OCI-LY7 (cell line): ENCODE data around the gene DCAF11. TPM values are rescaled to one million over a fixed set of nuclear protein-coding genes. Genes with fewer than 3 reads are reported as not detected.

ENCODE experiments used
- BruUV-seq: library from RNA; stranded (reverse); fragments of 400-500 nt; replicated peaks from 2 replicates; lab custom pipeline; 2021; lab: Mats Ljungman, UMichigan
- CTCF ChIA-PET: fragments of 300-600 bp; sonication (Branson Sonifier 250); formaldehyde crosslinking; loops from one replicate; lab custom pipeline; 2022; ENCODE audit warnings: antibody characterized with exemption; ENCODE audit not compliant: unreplicated experiment; lab: Charles Lee
- POLR2A ChIA-PET: fragments of 300-600 bp; sonication (Branson Sonifier 250); formaldehyde crosslinking; loops from one replicate; lab custom pipeline; 2022; ENCODE audit warnings: antibody characterized with exemption; lab: Charles Lee
- DNase-seq: peaks from one replicate; pipeline ENCODE4 v3.0.0-alpha.2; 2015; ENCODE audit warnings: low spot score
- H2AFZ ChIP-seq: fragments of 200-600 bp; sonication (generic), shearing (Covaris generic); 2 replicates; pipeline ENCODE4 v1.6.1; 2014; ENCODE audit warnings: mild to moderate bottlenecking, antibody characterized with exemption, low read length, moderate library complexity
- H3K27ac ChIP-seq: fragments of 200-600 bp; sonication (generic); 2 replicates; pipeline ENCODE4 v1.5.1; 2014; ENCODE audit warnings: mixed run types, low read depth, mild to moderate bottlenecking, moderate library complexity, low read length, inconsistent platforms; ENCODE audit not compliant: poor library complexity, severe bottlenecking
- H3K36me3 ChIP-seq: fragments of 200-600 bp; sonication (generic); 2 replicates; pipeline ENCODE4 v1.6.1; 2014; ENCODE audit warnings: mild to moderate bottlenecking, antibody characterized with exemption, low read length, moderate library complexity, mixed read lengths; ENCODE audit not compliant: insufficient read depth
- H3K4me1 ChIP-seq: fragments of 200-600 bp; sonication (generic); 2 replicates; pipeline ENCODE4 v1.5.1; 2014; ENCODE audit warnings: mild to moderate bottlenecking, low read length; ENCODE audit not compliant: insufficient read depth, poor library complexity, severe bottlenecking
- H3K4me2 ChIP-seq: fragments of 200-600 bp; sonication (generic); 2 replicates; pipeline ENCODE4 v1.6.1; 2014; ENCODE audit warnings: mild to moderate bottlenecking, low read length
- H3K4me3 ChIP-seq: fragments of 200-600 bp; sonication (generic); 2 replicates; pipeline ENCODE4 v1.5.1; 2014; ENCODE audit warnings: mild to moderate bottlenecking, low read depth, low read length; ENCODE audit not compliant: poor library complexity, severe bottlenecking
- H3K79me2 ChIP-seq: fragments of 200-600 bp; sonication (generic); 2 replicates; pipeline ENCODE4 v1.6.1; 2016; ENCODE audit warnings: low read depth, mild to moderate bottlenecking, low read length, moderate library complexity, mixed read lengths; ENCODE audit not compliant: insufficient read depth
- H3K9me2 ChIP-seq: fragments of 200-600 bp; sonication (generic); 2 replicates; pipeline ENCODE4 v1.6.1; 2016; ENCODE audit warnings: mild to moderate bottlenecking, low read length, mixed read lengths; ENCODE audit not compliant: insufficient read depth
- H3K9me3 ChIP-seq: fragments of 200-600 bp; sonication (generic); 2 replicates; pipeline ENCODE4 v1.6.1; 2014; ENCODE audit warnings: mild to moderate bottlenecking, mixed run types, low read length, mixed read lengths
- H4K20me1 ChIP-seq: fragments of 200-600 bp; sonication (generic); 2 replicates; pipeline ENCODE4 v1.6.1; 2014; ENCODE audit warnings: mild to moderate bottlenecking, antibody characterized with exemption, low read length, moderate library complexity, mixed read lengths; ENCODE audit not compliant: insufficient read depth
- CTCF ChIP-seq: fragments of 200-600 bp; sonication (generic); conservative IDR thresholded peaks from 2 replicates; pipeline ENCODE4 v1.5.1; 2014; ENCODE audit warnings: mild to moderate bottlenecking, antibody characterized with exemption, low read length, moderate library complexity, mixed read lengths
- EZH2phosphoT487 ChIP-seq: fragments of 200-600 bp; sonication (generic); IDR thresholded peaks from 2 replicates; pipeline ENCODE4 v1.6.1; 2018; ENCODE audit warnings: low read depth, borderline replicate concordance, mild to moderate bottlenecking, mixed run types, antibody characterized with exemption, low read length, moderate library complexity, mixed read lengths
- intact Hi-C: fragments of 100-400 bp; cut with micrococcal nuclease; formaldehyde crosslinking; loops from one replicate; pipeline ENCODE4 v1.10.0; 2022; ENCODE audit not compliant: unreplicated experiment
- total RNA-seq, 2 experiments: library from RNA; depleted of rRNA in 1 of 2; stranded (reverse); fragments of >200 nt in 1 of 2; shearing (Covaris generic) in 1 of 2; gene quantifications; 2 replicates each; pipeline ENCODE4 v1.2.3, GENCODE V29; 2014 to 2022

DCAF11 gene
- total RNA-seq, 2 experiments from 2014 or later: 63.6 to 75.5 TPM

- no peak for TF ChIP-seq EZH2phosphoT487
- no peak for TF ChIP-seq CTCF
- intact Hi-C loops: no loop called here
- H3K9me2 ChIP-seq: no peaks in the 10 kb centered on the region
- H3K4me3 ChIP-seq: peak overlapping the region; percentile 91
- DNase-seq: no peak
- no peaks in the 10 kb centered on the region for H3K9me3 ChIP-seq
- no TSS peak for BruUV-seq
- H4K20me1 ChIP-seq: no peaks in the 10 kb centered on the region
- no peak overlapping the region for H2AFZ ChIP-seq
- peaks cover 15% of the 10 kb centered on the region for H3K4me1 ChIP-seq
- no peak overlapping the region for H3K27ac ChIP-seq
- peaks cover 8% of the 10 kb centered on the region; the same call in 1 of the 2 replicates for H3K79me2 ChIP-seq
- CTCF ChIA-PET: no interaction called here
- POLR2A ChIA-PET: interaction anchor here (0.6 to 4.2 kb wide), 9 partner anchors 10 to 199 kb away, joined by 3 to 64 read pairs (median 10); partner anchors contain the start of genes EMC9, PCK2, PSME1 and PSME2
- peaks cover 44% of the 10 kb centered on the region for H3K36me3 ChIP-seq
- H3K4me2 ChIP-seq: peak overlapping the region; percentile 95
These were observed 1.7 kb downstream of the DCAF11 start for GRCh38 chr14:24116128-24116814.

DNA sequence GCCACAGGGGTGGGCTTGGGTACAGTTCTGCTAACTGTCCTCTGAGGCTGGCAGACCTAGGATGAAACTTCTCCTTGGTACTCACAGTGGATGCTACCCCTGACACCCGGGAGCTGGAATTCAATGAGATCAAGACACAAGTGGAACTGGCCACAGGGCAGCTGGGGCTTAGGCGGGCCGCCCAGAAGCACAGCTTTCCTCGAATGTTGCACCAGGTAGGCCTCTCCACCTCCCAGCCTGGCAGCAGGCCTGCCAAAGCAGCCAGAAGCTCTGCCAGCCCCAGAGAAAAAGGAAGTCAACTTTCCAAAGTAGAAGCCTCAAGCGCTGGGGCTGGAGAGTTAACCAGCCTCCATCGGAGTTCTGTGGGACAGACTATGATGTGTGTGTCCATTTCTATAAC lies 2.6 kb downstream of the DCAF11 start:
- Histone ChIP-seq H3K4me2 (peak overlapping the region; percentile 95; the same call in 1 of the 2 replicates), H3K36me3 (peaks cover 50% of the 10 kb centered on the region), H3K79me2 (peaks cover 8% of the 10 kb centered on the region; the same call in 1 of the 2 replicates), H3K9me2 (no peaks in the 10 kb centered on the region), H3K4me1 (peaks cover 15% of the 10 kb centered on the region), H3K4me3 (no peak overlapping the region), H3K9me3 (no peaks in the 10 kb centered on the region), H4K20me1 (no peaks in the 10 kb centered on the region), H3K27ac (no peak overlapping the region), H2AFZ (no peak overlapping the region)
- ChIA-PET CTCF (no interaction called here), POLR2A (interaction anchor here (1.1 to 4.2 kb wide), 3 partner anchors 10 to 24 kb away, joined by 3 to 64 read pairs (median 3); partner anchors contain the start of genes EMC9 and PCK2)
- TF ChIP-seq CTCF (no peak), EZH2phosphoT487 (no peak)
- BruUV-seq: no TSS peak
- no peak for DNase-seq
- intact Hi-C loops: no loop called here

GRCh38 chr14:24119691-24120090 lies 5.1 kb downstream of the DCAF11 start:
- Histone ChIP-seq H3K4me1 (peaks cover 11% of the 10 kb centered on the region), H3K36me3 (peaks cover 65% of the 10 kb centered on the region), H2AFZ (no peak overlapping the region), H3K4me3 (no peak overlapping the region), H3K9me2 (no peaks in the 10 kb centered on the region), H3K27ac (no peak overlapping the region), H3K4me2 (no peak overlapping the region), H3K9me3 (no peaks in the 10 kb centered on the region), H4K20me1 (no peaks in the 10 kb centered on the region), H3K79me2 (peaks cover 8% of the 10 kb centered on the region; the same call in 1 of the 2 replicates)
- intact Hi-C loops: no loop called here
- TF ChIP-seq EZH2phosphoT487 (no peak), CTCF (no peak)
- ChIA-PET POLR2A (interaction anchor here (0.6 kb wide), 1 partner anchor 15 kb away, joined by 3 read pairs; no protein-coding TSS in a partner anchor), CTCF (no interaction called here)
- BruUV-seq: no TSS peak
- DNase-seq: no peak
